ENCODE results near the gene RNF169. TPM values are rescaled to one million over a fixed set of nuclear protein-coding genes. Genes with fewer than 3 reads are reported as not detected.

RNF169 gene
- total and polyA plus RNA-seq, 4 donors = 0.60 to 11.0 (median 5.1) TPM

DNA sequence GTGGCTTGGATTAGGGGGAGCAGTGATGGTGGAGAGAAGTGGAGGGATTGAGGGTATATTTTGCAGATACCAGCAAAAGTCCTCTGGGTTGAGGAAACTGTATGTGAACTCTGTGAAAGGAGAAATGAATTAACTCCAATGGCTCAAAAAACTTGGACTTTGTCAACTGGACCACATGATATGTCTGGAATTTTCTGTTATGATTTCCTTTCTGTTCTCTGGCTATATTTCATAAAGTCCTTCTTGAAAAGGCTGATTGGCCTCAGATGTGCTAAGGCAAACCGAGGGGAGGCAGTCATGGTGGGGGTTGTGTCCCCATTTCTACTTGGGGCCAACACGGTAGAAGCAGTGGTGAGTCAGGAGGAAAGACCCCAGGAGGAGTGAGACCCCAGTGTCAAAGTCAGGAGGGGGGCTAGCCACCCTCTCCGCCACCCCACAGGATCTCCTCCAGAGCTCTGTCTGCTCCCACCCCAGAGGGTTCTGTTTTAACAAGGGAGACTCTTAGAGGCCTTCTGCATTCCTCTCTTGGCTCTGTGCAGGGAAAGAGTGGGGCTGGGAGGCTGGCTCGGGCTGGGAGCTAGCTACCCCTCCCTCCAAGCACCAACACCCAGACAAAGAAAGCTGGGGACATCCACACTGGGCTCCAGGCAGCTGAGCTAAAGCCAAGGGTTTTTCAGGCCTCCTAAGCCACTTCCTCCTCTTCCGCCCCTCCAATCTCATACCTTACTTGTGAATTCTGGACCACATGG is 31.3 kb upstream of the RNF169 start (continued):
- TF ChIP-seq, protein P1, sequence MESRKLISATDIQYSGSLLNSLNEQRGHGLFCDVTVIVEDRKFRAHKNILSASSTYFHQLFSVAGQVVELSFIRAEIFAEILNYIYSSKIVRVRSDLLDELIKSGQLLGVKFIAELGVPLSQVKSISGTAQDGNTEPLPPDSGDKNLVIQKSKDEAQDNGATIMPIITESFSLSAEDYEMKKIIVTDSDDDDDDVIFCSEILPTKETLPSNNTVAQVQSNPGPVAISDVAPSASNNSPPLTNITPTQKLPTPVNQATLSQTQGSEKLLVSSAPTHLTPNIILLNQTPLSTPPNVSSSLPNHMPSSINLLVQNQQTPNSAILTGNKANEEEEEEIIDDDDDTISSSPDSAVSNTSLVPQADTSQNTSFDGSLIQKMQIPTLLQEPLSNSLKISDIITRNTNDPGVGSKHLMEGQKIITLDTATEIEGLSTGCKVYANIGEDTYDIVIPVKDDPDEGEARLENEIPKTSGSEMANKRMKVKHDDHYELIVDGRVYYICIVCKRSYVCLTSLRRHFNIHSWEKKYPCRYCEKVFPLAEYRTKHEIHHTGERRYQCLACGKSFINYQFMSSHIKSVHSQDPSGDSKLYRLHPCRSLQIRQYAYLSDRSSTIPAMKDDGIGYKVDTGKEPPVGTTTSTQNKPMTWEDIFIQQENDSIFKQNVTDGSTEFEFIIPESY (IDR thresholded peaks at IDR 0.05) = no peak
- TF ChIP-seq JUND (IDR thresholded peaks at IDR 0.05) (no peak), YY1 (IDR thresholded peaks at IDR 0.05) (no peak)

DNA sequence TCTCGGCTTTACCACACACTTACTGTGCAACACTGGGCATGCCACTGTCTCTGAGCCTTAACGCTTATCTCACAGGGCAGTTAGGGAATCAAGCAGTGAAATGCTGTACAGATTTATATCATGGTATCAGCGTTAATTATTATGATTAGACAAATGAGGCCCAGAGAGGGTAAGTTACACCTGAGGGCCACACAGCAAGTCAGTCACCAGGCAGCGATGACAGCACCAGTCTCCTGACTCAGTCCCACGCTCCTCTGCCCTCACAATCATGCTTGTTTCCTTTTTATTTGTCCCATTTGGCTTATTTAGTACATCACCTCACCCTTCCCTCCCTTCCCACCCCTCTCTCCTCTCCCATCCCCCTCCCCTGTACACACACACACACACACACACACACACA is 29.6 kb upstream of the RNF169 start:
- Histone ChIP-seq H3K27ac (ENCODE audit: low read depth in 1 of 2, low read length in 2 of 2) (no peak overlapping the region), H3K9me3 (ENCODE audit: control insufficient read depth in 4 of 4, low read length in 3 of 4) (no peaks in the 10 kb centered on the region), H3K36me3 (ENCODE audit: control insufficient read depth in 4 of 4, insufficient read depth in 3 of 4, low read depth in 1 of 4, low read length in 3 of 4) (no peaks in the 10 kb centered on the region), H3K9ac (ENCODE audit: low read depth in 1 of 2, low read length in 2 of 2) (no peak overlapping the region), H3K4me3 (ENCODE audit: low read depth in 1 of 3, low read length in 3 of 3) (no peak overlapping the region), H3K4me1 (ENCODE audit: control insufficient read depth in 4 of 4, insufficient read depth in 4 of 4, low read length in 3 of 4) (no peaks in the 10 kb centered on the region), H3K27me3 (ENCODE audit: control insufficient read depth in 4 of 4, insufficient read depth in 4 of 4, low read length in 3 of 4) (no peaks in the 10 kb centered on the region)
- DNase-seq (ENCODE audit: low spot score) = no peak
- WGBS = 91% methylated on average over 5 of the region's 5 CpGs
- TF ChIP-seq GABPA (IDR thresholded peaks at IDR 0.05 in 1 of 2, conservative IDR thresholded peaks at IDR 0.05 in 1 of 2) (no peak), RAD21 (IDR thresholded peaks at IDR 0.05) (no peak), HNF4A (conservative IDR thresholded peaks at IDR 0.05) (no peak)
- TF ChIP-seq, protein P1 (IDR thresholded peaks at IDR 0.05) = no peak

GRCh38 chr11:74720596-74721478 is 27.8 kb upstream of the RNF169 start:
- no peaks in the 10 kb centered on the region for H3K36me3 ChIP-seq (ENCODE audit: control insufficient read depth in 4 of 4, insufficient read depth in 3 of 4, low read depth in 1 of 4, low read length in 3 of 4)
- no peak overlapping the region for H3K4me3 ChIP-seq (ENCODE audit: low read depth in 1 of 3, low read length in 3 of 3)
- H3K9ac ChIP-seq (ENCODE audit: low read depth in 1 of 2, low read length in 2 of 2) = no peak overlapping the region
- no peak for DNase-seq (ENCODE audit: low spot score)
- no peak overlapping the region for H3K27ac ChIP-seq (ENCODE audit: low read depth in 1 of 2, low read length in 2 of 2)
- H3K9me3 ChIP-seq (ENCODE audit: control insufficient read depth in 4 of 4, low read length in 3 of 4) = no peaks in the 10 kb centered on the region
- no peaks in the 10 kb centered on the region for H3K27me3 ChIP-seq (ENCODE audit: control insufficient read depth in 4 of 4, insufficient read depth in 4 of 4, low read length in 3 of 4)
- H3K4me1 ChIP-seq (ENCODE audit: control insufficient read depth in 4 of 4, insufficient read depth in 4 of 4, low read length in 3 of 4) = no peaks in the 10 kb centered on the region
- WGBS = 83% methylated on average over 17 of the region's 17 CpGs
- no peak for TF ChIP-seq GABPA (IDR thresholded peaks at IDR 0.05 in 1 of 2, conservative IDR thresholded peaks at IDR 0.05 in 1 of 2)
- TF ChIP-seq FOXA1 (IDR thresholded peaks at IDR 0.05) = no peak
- no peak for TF ChIP-seq NR2F2 (IDR thresholded peaks at IDR 0.05)
- TF ChIP-seq, protein P2, sequence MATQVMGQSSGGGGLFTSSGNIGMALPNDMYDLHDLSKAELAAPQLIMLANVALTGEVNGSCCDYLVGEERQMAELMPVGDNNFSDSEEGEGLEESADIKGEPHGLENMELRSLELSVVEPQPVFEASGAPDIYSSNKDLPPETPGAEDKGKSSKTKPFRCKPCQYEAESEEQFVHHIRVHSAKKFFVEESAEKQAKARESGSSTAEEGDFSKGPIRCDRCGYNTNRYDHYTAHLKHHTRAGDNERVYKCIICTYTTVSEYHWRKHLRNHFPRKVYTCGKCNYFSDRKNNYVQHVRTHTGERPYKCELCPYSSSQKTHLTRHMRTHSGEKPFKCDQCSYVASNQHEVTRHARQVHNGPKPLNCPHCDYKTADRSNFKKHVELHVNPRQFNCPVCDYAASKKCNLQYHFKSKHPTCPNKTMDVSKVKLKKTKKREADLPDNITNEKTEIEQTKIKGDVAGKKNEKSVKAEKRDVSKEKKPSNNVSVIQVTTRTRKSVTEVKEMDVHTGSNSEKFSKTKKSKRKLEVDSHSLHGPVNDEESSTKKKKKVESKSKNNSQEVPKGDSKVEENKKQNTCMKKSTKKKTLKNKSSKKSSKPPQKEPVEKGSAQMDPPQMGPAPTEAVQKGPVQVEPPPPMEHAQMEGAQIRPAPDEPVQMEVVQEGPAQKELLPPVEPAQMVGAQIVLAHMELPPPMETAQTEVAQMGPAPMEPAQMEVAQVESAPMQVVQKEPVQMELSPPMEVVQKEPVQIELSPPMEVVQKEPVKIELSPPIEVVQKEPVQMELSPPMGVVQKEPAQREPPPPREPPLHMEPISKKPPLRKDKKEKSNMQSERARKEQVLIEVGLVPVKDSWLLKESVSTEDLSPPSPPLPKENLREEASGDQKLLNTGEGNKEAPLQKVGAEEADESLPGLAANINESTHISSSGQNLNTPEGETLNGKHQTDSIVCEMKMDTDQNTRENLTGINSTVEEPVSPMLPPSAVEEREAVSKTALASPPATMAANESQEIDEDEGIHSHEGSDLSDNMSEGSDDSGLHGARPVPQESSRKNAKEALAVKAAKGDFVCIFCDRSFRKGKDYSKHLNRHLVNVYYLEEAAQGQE (IDR thresholded peaks at IDR 0.05) = no peak
- TF ChIP-seq RXRA (IDR thresholded peaks at IDR 0.05) = no peak
- no peak for TF ChIP-seq TAF1 (conservative IDR thresholded peaks at IDR 0.05)
- TF ChIP-seq, protein P3, sequence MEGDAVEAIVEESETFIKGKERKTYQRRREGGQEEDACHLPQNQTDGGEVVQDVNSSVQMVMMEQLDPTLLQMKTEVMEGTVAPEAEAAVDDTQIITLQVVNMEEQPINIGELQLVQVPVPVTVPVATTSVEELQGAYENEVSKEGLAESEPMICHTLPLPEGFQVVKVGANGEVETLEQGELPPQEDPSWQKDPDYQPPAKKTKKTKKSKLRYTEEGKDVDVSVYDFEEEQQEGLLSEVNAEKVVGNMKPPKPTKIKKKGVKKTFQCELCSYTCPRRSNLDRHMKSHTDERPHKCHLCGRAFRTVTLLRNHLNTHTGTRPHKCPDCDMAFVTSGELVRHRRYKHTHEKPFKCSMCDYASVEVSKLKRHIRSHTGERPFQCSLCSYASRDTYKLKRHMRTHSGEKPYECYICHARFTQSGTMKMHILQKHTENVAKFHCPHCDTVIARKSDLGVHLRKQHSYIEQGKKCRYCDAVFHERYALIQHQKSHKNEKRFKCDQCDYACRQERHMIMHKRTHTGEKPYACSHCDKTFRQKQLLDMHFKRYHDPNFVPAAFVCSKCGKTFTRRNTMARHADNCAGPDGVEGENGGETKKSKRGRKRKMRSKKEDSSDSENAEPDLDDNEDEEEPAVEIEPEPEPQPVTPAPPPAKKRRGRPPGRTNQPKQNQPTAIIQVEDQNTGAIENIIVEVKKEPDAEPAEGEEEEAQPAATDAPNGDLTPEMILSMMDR (IDR thresholded peaks at IDR 0.05; ENCODE audit: low read depth, low read length, missing input control) = no peak
- no peak for TF ChIP-seq HNF4A (conservative IDR thresholded peaks at IDR 0.05)
- TF ChIP-seq JUND (IDR thresholded peaks at IDR 0.05) = no peak
- TF ChIP-seq, protein P1 (IDR thresholded peaks at IDR 0.05) = no peak
- no peak for TF ChIP-seq EGR1 (IDR thresholded peaks at IDR 0.05; ENCODE audit: low read depth in 2 of 2)
- TF ChIP-seq YY1 (IDR thresholded peaks at IDR 0.05) = no peak
- TF ChIP-seq FOXA2 (IDR thresholded peaks at IDR 0.05) = no peak
- TF ChIP-seq HNF4G (IDR thresholded peaks at IDR 0.05) = no peak
- TF ChIP-seq RAD21 (IDR thresholded peaks at IDR 0.05) = no peak

All from liver (tissue), 9 donors.